ENCODE data around the gene JMJD7. TPM values are rescaled to one million over a fixed set of nuclear protein-coding genes. Genes with fewer than 3 reads are reported as not detected.

JMJD7 gene
- total RNA-seq, 4 donors from 2014 or later, result 9.1 to 61.1 (median 13.1) TPM

DNA sequence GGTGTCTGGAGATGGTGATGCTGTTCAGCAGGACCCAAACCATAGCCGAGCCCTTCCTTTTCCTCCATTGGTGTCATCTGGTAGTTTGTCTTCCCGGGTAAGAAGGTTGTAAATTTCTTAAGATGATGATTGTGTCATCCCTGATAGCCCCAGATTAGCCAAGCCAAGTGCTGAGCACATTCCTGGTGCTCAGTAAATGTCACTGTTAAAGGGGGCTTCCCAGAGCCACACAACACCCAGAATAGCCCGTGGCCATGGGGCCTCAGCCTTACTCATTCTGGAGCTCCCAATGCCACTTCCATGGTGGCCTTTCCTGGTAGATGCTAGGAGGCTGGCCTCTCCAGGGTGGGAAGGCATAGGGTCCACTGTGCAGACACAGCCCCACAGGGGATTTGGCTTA is 6.2 kb downstream of the JMJD7 start:
- DNase-seq, result no peak
- H3K9me3 ChIP-seq, result no peaks in the 10 kb centered on the region
- no peak overlapping the region for H3K4me3 ChIP-seq
- peaks cover 0 to 5% (median 2%) of the 10 kb centered on the region in 4 donors for H3K4me1 ChIP-seq
- H3K27me3 ChIP-seq, result no peaks in the 10 kb centered on the region
- H3K27ac ChIP-seq, result no peak overlapping the region
- no peak for TF ChIP-seq POLR2A (IDR thresholded peaks at IDR 0.05)
- peaks cover 0 to 10% (median 0%) of the 10 kb centered on the region in 3 donors for H3K36me3 ChIP-seq

DNA sequence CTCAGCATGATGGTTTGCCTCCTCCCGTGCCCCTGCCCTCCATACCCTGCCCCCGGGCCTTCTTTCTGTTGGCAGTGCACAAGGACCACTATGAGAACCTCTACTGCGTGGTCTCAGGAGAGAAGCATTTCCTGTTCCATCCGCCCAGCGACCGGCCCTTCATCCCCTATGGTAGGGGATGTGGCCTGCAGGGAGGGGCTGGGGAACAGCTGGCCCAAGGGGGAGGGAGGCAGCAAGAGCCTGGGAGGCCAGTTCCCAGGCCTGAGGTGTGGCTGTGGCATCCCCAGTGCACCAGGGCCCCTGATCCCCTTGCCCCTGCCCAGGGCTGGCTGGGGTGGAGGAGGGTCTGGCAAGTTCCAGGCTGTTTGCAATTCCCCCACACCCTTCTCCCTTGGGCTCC is 8.2 kb downstream of the JMJD7 start:
- DNase-seq, result no peak
- Histone ChIP-seq H3K36me3 (peaks cover 0 to 17% (median 0%) of the 10 kb centered on the region in 3 donors), H3K27ac (no peak overlapping the region), H3K4me1 (peaks cover 0 to 3% (median 0%) of the 10 kb centered on the region in 4 donors), H3K27me3 (no peaks in the 10 kb centered on the region), H3K9me3 (no peaks in the 10 kb centered on the region), H3K4me3 (no peak overlapping the region)
- TF ChIP-seq, protein P1, sequence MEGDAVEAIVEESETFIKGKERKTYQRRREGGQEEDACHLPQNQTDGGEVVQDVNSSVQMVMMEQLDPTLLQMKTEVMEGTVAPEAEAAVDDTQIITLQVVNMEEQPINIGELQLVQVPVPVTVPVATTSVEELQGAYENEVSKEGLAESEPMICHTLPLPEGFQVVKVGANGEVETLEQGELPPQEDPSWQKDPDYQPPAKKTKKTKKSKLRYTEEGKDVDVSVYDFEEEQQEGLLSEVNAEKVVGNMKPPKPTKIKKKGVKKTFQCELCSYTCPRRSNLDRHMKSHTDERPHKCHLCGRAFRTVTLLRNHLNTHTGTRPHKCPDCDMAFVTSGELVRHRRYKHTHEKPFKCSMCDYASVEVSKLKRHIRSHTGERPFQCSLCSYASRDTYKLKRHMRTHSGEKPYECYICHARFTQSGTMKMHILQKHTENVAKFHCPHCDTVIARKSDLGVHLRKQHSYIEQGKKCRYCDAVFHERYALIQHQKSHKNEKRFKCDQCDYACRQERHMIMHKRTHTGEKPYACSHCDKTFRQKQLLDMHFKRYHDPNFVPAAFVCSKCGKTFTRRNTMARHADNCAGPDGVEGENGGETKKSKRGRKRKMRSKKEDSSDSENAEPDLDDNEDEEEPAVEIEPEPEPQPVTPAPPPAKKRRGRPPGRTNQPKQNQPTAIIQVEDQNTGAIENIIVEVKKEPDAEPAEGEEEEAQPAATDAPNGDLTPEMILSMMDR (IDR thresholded peaks at IDR 0.05), result no peak
- no peak for TF ChIP-seq POLR2A (IDR thresholded peaks at IDR 0.05)

DNA sequence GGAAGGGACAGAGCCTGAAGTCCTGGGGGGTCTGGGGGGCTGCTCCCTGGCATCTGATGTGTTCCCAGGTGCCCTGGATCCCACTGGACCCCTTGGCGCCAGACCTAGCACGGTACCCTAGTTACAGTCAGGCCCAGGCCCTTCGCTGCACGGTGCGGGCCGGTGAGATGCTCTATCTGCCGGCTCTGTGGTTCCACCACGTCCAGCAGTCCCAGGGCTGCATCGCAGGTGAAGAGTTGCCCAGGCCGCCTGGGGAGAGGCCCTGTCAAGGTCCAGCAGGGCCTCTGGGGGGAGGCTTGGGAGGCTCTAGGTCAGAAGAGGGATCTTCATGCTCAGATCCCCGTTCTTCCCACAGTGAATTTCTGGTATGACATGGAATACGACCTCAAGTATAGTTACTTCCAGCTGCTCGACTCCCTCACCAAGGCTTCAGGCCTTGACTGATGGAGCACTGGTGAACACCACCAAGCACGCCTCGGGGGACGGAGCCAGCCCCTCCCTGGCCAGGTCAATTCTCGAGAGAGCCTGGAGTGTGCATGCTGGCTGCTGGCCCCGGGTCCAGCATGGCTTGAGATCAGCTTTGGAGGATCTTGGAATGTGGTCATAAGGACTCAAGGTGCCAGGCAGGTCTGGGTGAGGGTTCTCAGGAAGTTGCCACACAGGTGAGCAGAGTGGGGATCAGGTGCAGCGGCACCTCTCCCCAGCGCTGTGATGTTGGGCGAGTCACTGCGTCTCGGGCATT is 9.0 kb downstream of the JMJD7 start:
- H3K9me3 ChIP-seq, result no peaks in the 10 kb centered on the region
- H3K27me3 ChIP-seq, result no peaks in the 10 kb centered on the region
- H3K4me1 ChIP-seq, result peaks cover 0 to 2% (median 0%) of the 10 kb centered on the region in 4 donors
- TF ChIP-seq POLR2A (IDR thresholded peaks at IDR 0.05), result no peak
- TF ChIP-seq, protein P1 (IDR thresholded peaks at IDR 0.05), result no peak
- peaks cover 0 to 22% (median 0%) of the 10 kb centered on the region in 3 donors for H3K36me3 ChIP-seq
- no peak for DNase-seq
- no peak overlapping the region for H3K4me3 ChIP-seq
- H3K27ac ChIP-seq, result no peak overlapping the region

DNA sequence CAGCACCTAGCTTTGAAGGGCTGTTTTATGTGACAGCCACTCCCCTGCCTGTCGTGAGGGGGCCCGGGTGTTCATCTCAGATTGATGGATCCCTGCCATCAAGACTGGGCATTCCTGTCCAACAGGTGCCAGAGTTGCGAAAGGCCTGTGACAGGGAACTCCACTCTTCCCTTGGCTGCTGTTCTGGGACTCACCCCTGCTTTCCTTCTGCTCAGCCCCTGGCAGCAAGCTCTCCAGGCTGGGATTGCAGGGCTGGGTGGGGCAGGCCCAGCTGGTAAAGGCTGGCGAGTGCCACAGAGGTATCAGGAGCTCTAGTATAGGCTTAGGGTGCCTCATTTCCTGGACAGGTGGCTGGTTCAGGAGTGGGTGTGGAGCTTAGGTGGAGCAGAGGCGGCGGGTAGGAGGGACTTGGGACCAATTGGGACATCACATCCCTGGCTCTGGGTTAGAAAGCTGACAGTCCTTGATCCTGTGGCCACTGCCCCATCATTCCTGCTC is 10.6 kb downstream of the JMJD7 start, which contains the start of gene PLA2G4B:
Gene PLA2G4B, plus strand, starts transcription at position 448 of the 498 bp plus-strand sequence. CDS start 67 bp downstream, outside the sequence.
- peak within 1 kb of the TSS in 1 of 4 donors; percentile 52 for H3K27ac ChIP-seq
- no peaks in the 10 kb centered on the region for H3K4me1 ChIP-seq
- DNase-seq, result peak in 2 of 3 donors; percentile 64 to 70
- no peak within 1 kb of the TSS for H3K4me3 ChIP-seq
- peaks cover 0 to 23% (median 0%) of the 10 kb centered on the region in 3 donors for H3K36me3 ChIP-seq
- H3K27me3 ChIP-seq, result no peaks in the 10 kb centered on the region
- TF ChIP-seq POLR2A (IDR thresholded peaks at IDR 0.05), result no peak
- TF ChIP-seq, protein P1 (IDR thresholded peaks at IDR 0.05), result no peak
- H3K9me3 ChIP-seq, result no peaks in the 10 kb centered on the region

DNA sequence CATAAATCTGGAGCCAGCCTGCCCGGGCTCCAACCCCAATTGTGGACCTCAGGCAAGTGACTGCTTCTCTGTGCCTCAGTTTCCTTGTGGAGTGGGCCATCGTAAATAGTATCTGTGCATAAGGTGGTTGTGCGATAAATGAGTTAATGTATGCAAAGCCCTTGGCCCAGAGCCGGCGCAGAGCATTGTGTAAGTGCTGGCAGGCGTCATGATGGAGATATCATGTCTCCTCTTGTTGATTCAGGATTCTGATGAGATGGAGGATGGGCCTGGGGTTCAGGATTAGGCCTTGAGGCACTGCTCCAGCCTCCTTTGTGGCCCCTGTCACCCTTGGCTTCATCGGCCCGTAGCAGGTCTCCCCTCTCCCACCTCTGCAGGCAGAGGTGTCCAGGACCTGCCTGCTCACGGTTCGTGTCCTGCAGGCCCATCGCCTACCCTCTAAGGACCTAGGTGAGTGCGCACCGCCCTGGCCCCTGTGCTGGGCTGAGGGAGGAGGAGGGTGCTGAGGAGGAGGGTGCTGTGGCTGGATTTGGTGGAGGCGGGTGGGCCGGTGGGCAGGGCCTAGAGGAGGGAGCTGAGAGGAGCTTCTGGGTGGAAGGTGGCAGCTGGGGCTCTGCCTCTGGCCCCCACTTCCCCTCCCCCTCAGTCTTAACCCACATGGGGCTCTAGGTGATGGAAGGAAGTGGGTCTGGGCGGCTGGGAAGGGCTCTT is 12.0 kb downstream of the JMJD7 start:
- no peak overlapping the region for H3K27ac ChIP-seq
- no peak for TF ChIP-seq POLR2A (IDR thresholded peaks at IDR 0.05)
- TF ChIP-seq, protein P1 (IDR thresholded peaks at IDR 0.05), result no peak
- no peaks in the 10 kb centered on the region for H3K4me1 ChIP-seq
- no peaks in the 10 kb centered on the region for H3K27me3 ChIP-seq
- no peak overlapping the region for H3K4me3 ChIP-seq
- no peak for DNase-seq
- no peaks in the 10 kb centered on the region for H3K9me3 ChIP-seq
- peaks cover 0 to 34% (median 0%) of the 10 kb centered on the region in 3 donors for H3K36me3 ChIP-seq

DNA sequence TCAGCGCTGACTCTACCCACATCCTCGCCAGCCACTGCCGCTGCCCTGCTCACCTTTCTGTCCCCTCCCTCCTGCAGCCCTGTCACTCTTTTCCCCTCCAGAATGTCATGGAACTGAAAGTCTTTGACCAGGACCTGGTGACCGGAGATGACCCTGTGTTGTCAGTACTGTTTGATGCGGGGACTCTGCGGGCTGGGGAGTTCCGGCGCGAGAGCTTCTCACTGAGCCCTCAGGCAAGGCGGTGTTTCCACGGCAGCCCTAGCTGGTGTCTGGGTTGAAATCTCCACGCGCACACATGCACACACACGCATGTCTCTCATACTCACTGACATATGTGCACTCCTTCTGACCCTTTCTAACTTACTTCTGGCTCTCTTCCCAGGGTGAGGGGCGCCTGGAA is 12.8 kb downstream of the JMJD7 start:
- H3K27ac ChIP-seq, result no peak overlapping the region
- TF ChIP-seq, protein P1 (IDR thresholded peaks at IDR 0.05), result no peak
- TF ChIP-seq POLR2A (IDR thresholded peaks at IDR 0.05), result no peak
- DNase-seq, result no peak
- H3K4me1 ChIP-seq, result no peaks in the 10 kb centered on the region
- no peaks in the 10 kb centered on the region for H3K9me3 ChIP-seq
- H3K36me3 ChIP-seq, result peaks cover 0 to 38% (median 0%) of the 10 kb centered on the region in 3 donors
- no peaks in the 10 kb centered on the region for H3K27me3 ChIP-seq
- no peak overlapping the region for H3K4me3 ChIP-seq

Measured in Peyer's patch (tissue), 4 donors.